K562 (cell line): Measurements from ENCODE around the gene PEX5. TPM values are rescaled to one million over a fixed set of nuclear protein-coding genes. Genes with fewer than 3 reads are reported as not detected.

Source experiments
- ADNP ChIP-seq: fragments of 200-800 bp; sonication (Bioruptor generic); IDR thresholded peaks from 2 replicates; pipeline ENCODE4 v1.6.1; 2016; ENCODE audit warnings: missing genetic modification characterization, missing compliant biosample characterization
- CTBP1 ChIP-seq: fragments of 450-650 bp; IDR thresholded peaks from 2 replicates; pipeline ENCODE4 v1.6.1; 2016; ENCODE audit warnings: borderline replicate concordance
- SMARCB1 ChIP-seq: IDR thresholded peaks from 2 replicates; pipeline ENCODE4 v1.6.1; 2011; ENCODE audit warnings: improper control_type of control experiment, low read depth; ENCODE audit not compliant: insufficient read length
- YBX1 ChIP-seq: fragments of 450-650 bp; IDR thresholded peaks from 2 replicates; pipeline ENCODE4 v1.7.1; 2016; ENCODE audit warnings: mild to moderate bottlenecking
- polyA plus RNA-seq, 8 experiments: library from polyadenylated mRNA; depleted of rRNA in 4 of 8; stranded (reverse) in 5 of 8; unstranded in 3 of 8; fragments of >200 nt; fragmentation: Nextera tagmentation in 2 of 8; fragmentation: Illumina TruSeq in 1 of 8; extraction: Ambion mirVana in 2 of 8; extraction: Trizol in 1 of 8; gene quantifications; 2 replicates each; pipeline versions ENCODE4 v1.2.1 to v1.2.3, GENCODE V29; 2011 to 2014; ENCODE audit warnings: inconsistent platforms in 1 of 8, missing spikeins in 1 of 8
- total RNA-seq, 7 experiments: library from RNA; depleted of rRNA in 6 of 7; stranded (reverse); fragments of >200 nt in 6 of 7; fragmentation: Illumina TruSeq in 2 of 7; extraction: Trizol in 2 of 7; gene quantifications; 2 replicates each; pipeline versions ENCODE4 v1.2.1 to v1.2.3, GENCODE V29; 2011 to 2021; ENCODE audit warnings: low replicate concordance in 1 of 7
- TF ChIP-seq, protein P1 (sequence below): sonication (generic); formaldehyde crosslinking; IDR thresholded peaks from 2 replicates; pipeline ENCODE4 v1.8.0; 2023; ENCODE audit warnings: mild to moderate bottlenecking, missing genetic modification reagents
- TF ChIP-seq, protein P2 (sequence below): sonication (generic); formaldehyde crosslinking; IDR thresholded peaks from 2 replicates; pipeline ENCODE4 v1.8.0; 2022; ENCODE audit warnings: mild to moderate bottlenecking, missing genetic modification reagents, borderline replicate concordance

The PEX5 gene
- total and polyA plus RNA-seq, 9 of the 15 experiments (the other 6 are each of a cell fraction or from before 2014, with no cell fraction given) = 1.4 to 26.1 (median 14.0) TPM

DNA sequence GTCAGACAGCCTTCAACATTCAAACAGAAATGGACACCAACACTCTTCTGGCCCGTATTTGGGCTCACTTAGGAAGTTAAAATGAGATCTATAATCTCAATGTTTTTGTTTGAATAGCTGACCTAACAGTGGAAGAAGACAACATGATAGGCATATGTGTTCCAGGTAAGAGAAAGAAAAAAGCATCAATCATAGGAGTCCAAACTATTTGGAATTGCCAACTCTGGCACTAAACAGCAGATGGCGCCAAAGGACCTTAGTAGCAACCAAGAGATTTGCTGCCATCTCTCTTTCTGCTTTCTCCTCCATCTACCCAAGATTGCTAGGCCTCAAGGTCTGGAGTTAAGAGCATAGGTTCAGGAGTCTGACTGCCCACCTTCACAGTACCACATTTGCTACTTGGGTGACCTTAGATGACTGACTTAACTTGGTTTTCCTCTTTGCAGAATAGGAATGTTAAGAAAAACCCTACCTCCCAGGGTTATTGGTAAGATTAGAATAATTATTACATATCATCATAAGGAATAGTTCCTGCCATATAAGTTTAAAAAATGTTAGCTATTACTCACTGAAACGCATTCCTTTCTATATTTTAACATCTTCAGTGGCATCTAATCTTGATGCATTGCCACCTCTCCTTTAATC is 30.2 kb downstream of the PEX5 start (continued):
- TF ChIP-seq, protein P1, sequence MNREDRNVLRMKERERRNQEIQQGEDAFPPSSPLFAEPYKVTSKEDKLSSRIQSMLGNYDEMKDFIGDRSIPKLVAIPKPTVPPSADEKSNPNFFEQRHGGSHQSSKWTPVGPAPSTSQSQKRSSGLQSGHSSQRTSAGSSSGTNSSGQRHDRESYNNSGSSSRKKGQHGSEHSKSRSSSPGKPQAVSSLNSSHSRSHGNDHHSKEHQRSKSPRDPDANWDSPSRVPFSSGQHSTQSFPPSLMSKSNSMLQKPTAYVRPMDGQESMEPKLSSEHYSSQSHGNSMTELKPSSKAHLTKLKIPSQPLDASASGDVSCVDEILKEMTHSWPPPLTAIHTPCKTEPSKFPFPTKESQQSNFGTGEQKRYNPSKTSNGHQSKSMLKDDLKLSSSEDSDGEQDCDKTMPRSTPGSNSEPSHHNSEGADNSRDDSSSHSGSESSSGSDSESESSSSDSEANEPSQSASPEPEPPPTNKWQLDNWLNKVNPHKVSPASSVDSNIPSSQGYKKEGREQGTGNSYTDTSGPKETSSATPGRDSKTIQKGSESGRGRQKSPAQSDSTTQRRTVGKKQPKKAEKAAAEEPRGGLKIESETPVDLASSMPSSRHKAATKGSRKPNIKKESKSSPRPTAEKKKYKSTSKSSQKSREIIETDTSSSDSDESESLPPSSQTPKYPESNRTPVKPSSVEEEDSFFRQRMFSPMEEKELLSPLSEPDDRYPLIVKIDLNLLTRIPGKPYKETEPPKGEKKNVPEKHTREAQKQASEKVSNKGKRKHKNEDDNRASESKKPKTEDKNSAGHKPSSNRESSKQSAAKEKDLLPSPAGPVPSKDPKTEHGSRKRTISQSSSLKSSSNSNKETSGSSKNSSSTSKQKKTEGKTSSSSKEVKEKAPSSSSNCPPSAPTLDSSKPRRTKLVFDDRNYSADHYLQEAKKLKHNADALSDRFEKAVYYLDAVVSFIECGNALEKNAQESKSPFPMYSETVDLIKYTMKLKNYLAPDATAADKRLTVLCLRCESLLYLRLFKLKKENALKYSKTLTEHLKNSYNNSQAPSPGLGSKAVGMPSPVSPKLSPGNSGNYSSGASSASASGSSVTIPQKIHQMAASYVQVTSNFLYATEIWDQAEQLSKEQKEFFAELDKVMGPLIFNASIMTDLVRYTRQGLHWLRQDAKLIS (CRISPR knock-in tag) = no peak
- TF ChIP-seq SMARCB1 = no peak
- no peak for TF ChIP-seq ADNP (tag)
- TF ChIP-seq, protein P2, sequence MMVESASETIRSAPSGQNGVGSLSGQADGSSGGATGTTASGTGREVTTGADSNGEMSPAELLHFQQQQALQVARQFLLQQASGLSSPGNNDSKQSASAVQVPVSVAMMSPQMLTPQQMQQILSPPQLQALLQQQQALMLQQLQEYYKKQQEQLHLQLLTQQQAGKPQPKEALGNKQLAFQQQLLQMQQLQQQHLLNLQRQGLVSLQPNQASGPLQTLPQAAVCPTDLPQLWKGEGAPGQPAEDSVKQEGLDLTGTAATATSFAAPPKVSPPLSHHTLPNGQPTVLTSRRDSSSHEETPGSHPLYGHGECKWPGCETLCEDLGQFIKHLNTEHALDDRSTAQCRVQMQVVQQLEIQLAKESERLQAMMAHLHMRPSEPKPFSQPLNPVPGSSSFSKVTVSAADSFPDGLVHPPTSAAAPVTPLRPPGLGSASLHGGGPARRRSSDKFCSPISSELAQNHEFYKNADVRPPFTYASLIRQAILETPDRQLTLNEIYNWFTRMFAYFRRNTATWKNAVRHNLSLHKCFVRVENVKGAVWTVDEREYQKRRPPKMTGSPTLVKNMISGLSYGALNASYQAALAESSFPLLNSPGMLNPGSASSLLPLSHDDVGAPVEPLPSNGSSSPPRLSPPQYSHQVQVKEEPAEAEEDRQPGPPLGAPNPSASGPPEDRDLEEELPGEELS (CRISPR knock-in tag) = no peak
- no peak; the same call in 1 of the 2 replicates for TF ChIP-seq CTBP1
- no peak for TF ChIP-seq YBX1
- TF ChIP-seq, all 486 proteins: peak for 13
